Thymus (tissue), 11 donors: ENCODE results near the gene RAC2. TPM values are rescaled to one million over a fixed set of nuclear protein-coding genes. Genes with fewer than 3 reads are reported as not detected.
A peak's percentile ranks its signal among the peaks of the same experiment; 100 is the strongest.

Experiments
- DNase-seq, 9 donors: peaks; one replicate each; pipeline ENCODE4 v3.0.0-alpha.2; 2013; ENCODE audit warnings: low spot score in 9 of 9, low read depth in 6 of 9, missing footprints in 1 of 9
- H3K27ac ChIP-seq, 2 donors: one replicate each; pipeline ENCODE4 v1.5.1; 2013; ENCODE audit warnings: control low read depth in 1 of 2, low read depth in 1 of 2, low read length in 1 of 2, mild to moderate bottlenecking in 1 of 2, moderate library complexity in 1 of 2
- H3K27me3 ChIP-seq, 2 donors: one replicate each; pipeline ENCODE4 v1.5.1; 2013; ENCODE audit warnings: low read length in 1 of 2; ENCODE audit not compliant: control insufficient read depth in 2 of 2, insufficient read depth in 1 of 2
- H3K36me3 ChIP-seq, 2 donors: one replicate each; pipeline ENCODE4 v1.5.1; 2013; ENCODE audit warnings: low read length in 1 of 2, mild to moderate bottlenecking in 1 of 2, moderate library complexity in 1 of 2; ENCODE audit not compliant: control insufficient read depth in 2 of 2, insufficient read depth in 2 of 2
- H3K4me1 ChIP-seq, 2 donors: one replicate each; pipeline ENCODE4 v1.5.1; 2013; ENCODE audit warnings: low read length in 2 of 2; ENCODE audit not compliant: control insufficient read depth in 2 of 2, insufficient read depth in 2 of 2
- H3K4me3 ChIP-seq, 2 donors: one replicate each; pipeline ENCODE4 v1.5.1; 2013; ENCODE audit warnings: low read length in 2 of 2, control low read depth in 1 of 2, mild to moderate bottlenecking in 1 of 2
- H3K9me3 ChIP-seq, 2 donors: one replicate each; pipeline ENCODE4 v1.5.1; 2013; ENCODE audit warnings: low read length in 1 of 2, mild to moderate bottlenecking in 1 of 2; ENCODE audit not compliant: control insufficient read depth in 2 of 2, insufficient read depth in 1 of 2
- WGBS: extraction: QIAGEN DNeasy Blood & Tissue Kit; methylation state at CpG from one replicate; pipeline ENCODE4 v1.1.7; 2013; 5-methylcytosine and 5-hydroxymethylcytosine counted together
- polyA plus RNA-seq: library from polyadenylated mRNA; stranded (reverse); fragments of 200-250 nt; gene quantifications from one replicate; pipeline ENCODE4 v1.2.3, GENCODE V29; 2013
- total RNA-seq: library from RNA; stranded (reverse); fragments of 120-200 nt; gene quantifications from one replicate; pipeline ENCODE4 v1.2.4, GENCODE V29; 2013
- donor health status: healthy.

RAC2 gene
- total and polyA plus RNA-seq, 2 donors, result 149 to 206 TPM

GRCh38 chr22:37288521-37288920, 44.5 kb upstream of the RAC2 start:
- Histone ChIP-seq H3K27ac (no peak overlapping the region), H3K4me3 (no peak overlapping the region), H3K27me3 (no peaks in the 10 kb centered on the region), H3K4me1 (peaks cover 21 to 65% of the 10 kb centered on the region in 2 donors), H3K36me3 (peaks cover 33 to 36% of the 10 kb centered on the region in 2 donors), H3K9me3 (peaks cover 0 to 16% of the 10 kb centered on the region in 2 donors)
- no peak for DNase-seq
- 92% methylated on average over 7 of the region's 7 CpGs for WGBS

- no peak overlapping the region for H3K4me3 ChIP-seq
- 91% methylated on average over 10 of the region's 10 CpGs for WGBS
Observed at GRCh38 chr22:37287550-37287951, 43.5 kb upstream of the RAC2 start.

GRCh38 chr22:37285937-37286336, 41.9 kb upstream of the RAC2 start:
- Histone ChIP-seq H3K36me3 (peaks cover 18 to 19% of the 10 kb centered on the region in 2 donors), H3K4me1 (peaks cover 29 to 81% of the 10 kb centered on the region in 2 donors), H3K27ac (no peak overlapping the region), H3K9me3 (no peaks in the 10 kb centered on the region), H3K27me3 (no peaks in the 10 kb centered on the region), H3K4me3 (no peak overlapping the region)
- WGBS, result 96% methylated on average over 10 of the region's 10 CpGs
- DNase-seq, result no peak

More at GRCh38 chr22:37287550-37287951, 43.5 kb upstream of the RAC2 start:
- peaks cover 28 to 74% of the 10 kb centered on the region in 2 donors for H3K4me1 ChIP-seq
- no peak overlapping the region for H3K27ac ChIP-seq
- H3K9me3 ChIP-seq, result peaks cover 0 to 13% of the 10 kb centered on the region in 2 donors
- H3K27me3 ChIP-seq, result no peaks in the 10 kb centered on the region
- DNase-seq, result no peak
- H3K36me3 ChIP-seq, result peaks cover 24 to 27% of the 10 kb centered on the region in 2 donors

- peaks cover 17 to 19% of the 10 kb centered on the region in 2 donors for H3K36me3 ChIP-seq
- peak overlapping the region; percentile 75 to 89 for H3K27ac ChIP-seq
- 6% methylated on average over 14 of the region's 14 CpGs for WGBS
- peak overlapping the region; percentile 60 to 65 for H3K4me3 ChIP-seq
- no peaks in the 10 kb centered on the region for H3K9me3 ChIP-seq
- DNase-seq, result peak in 5 of 9 donors; percentile 56 to 80 (median 64)
- H3K4me1 ChIP-seq, result peaks cover 26 to 75% of the 10 kb centered on the region in 2 donors
- H3K27me3 ChIP-seq, result no peaks in the 10 kb centered on the region
Observed at GRCh38 chr22:37284805-37285355, 40.8 kb upstream of the RAC2 start.

GRCh38 chr22:37284126-37284804, 40.2 kb upstream of the RAC2 start:
- Histone ChIP-seq H3K36me3 (peaks cover 12 to 19% of the 10 kb centered on the region in 2 donors), H3K4me1 (peaks cover 26 to 78% of the 10 kb centered on the region in 2 donors), H3K27me3 (no peaks in the 10 kb centered on the region), H3K4me3 (peak overlapping the region; percentile 60 to 65), H3K9me3 (no peaks in the 10 kb centered on the region), H3K27ac (peak overlapping the region; percentile 75 to 89)
- DNase-seq, result no peak
- WGBS, result 15% methylated on average over 9 of the region's 9 CpGs

- no peaks in the 10 kb centered on the region for H3K27me3 ChIP-seq
- H3K4me3 ChIP-seq, result peak overlapping the region; percentile 60 to 65
- peak in 3 of 9 donors; percentile 56 to 71 (median 64) for DNase-seq
Observed at GRCh38 chr22:37283393-37283937, 39.4 kb upstream of the RAC2 start.

GRCh38 chr22:37282385-37282677, 38.3 kb upstream of the RAC2 start, which contains the start of gene CYTH4:
Gene CYTH4, plus strand, starts transcription at chr22:37282508. Its CDS starts 62 bp downstream, at chr22:37282570.
- H3K4me3 ChIP-seq, result peak within 1 kb of the TSS; percentile 60 to 65
- H3K27ac ChIP-seq, result peak within 1 kb of the TSS; percentile 56 to 87
- DNase-seq, result peak in 5 of 9 donors; percentile 59 to 85 (median 69)
- 2% methylated on average over 12 of the region's 12 CpGs for WGBS
- H3K36me3 ChIP-seq, result peaks cover 9 to 14% of the 10 kb centered on the region in 2 donors
- H3K4me1 ChIP-seq, result peaks cover 25 to 82% of the 10 kb centered on the region in 2 donors
- no peaks in the 10 kb centered on the region for H3K9me3 ChIP-seq
- no peaks in the 10 kb centered on the region for H3K27me3 ChIP-seq

More at GRCh38 chr22:37283393-37283937, 39.4 kb upstream of the RAC2 start:
- 37% methylated on average over 8 of the region's 8 CpGs for WGBS
- no peaks in the 10 kb centered on the region for H3K9me3 ChIP-seq
- peak overlapping the region; percentile 56 to 89 for H3K27ac ChIP-seq
- H3K36me3 ChIP-seq, result peaks cover 12 to 19% of the 10 kb centered on the region in 2 donors
- H3K4me1 ChIP-seq, result peaks cover 29 to 81% of the 10 kb centered on the region in 2 donors

- Histone ChIP-seq H3K4me3 (peak overlapping the region; percentile 60 to 65), H3K27ac (peak overlapping the region; percentile 56 to 87), H3K36me3 (peaks cover 7 to 10% of the 10 kb centered on the region in 2 donors), H3K27me3 (no peaks in the 10 kb centered on the region), H3K9me3 (no peaks in the 10 kb centered on the region), H3K4me1 (peaks cover 25 to 77% of the 10 kb centered on the region in 2 donors)
- WGBS, result 71% methylated on average over 12 of the region's 12 CpGs
- no peak for DNase-seq
Observed at GRCh38 chr22:37281646-37282384, 37.7 kb upstream of the RAC2 start.
